Kidney (tissue), 14 donors: ENCODE data around the gene ZNF592. TPM values are rescaled to one million over a fixed set of nuclear protein-coding genes. Genes with fewer than 3 reads are reported as not detected.

Source experiments
- DNase-seq, 5 donors: peaks; one replicate each; pipeline ENCODE4 v3.0.0-alpha.2; 2013 to 2020
- FAIRE-seq: peaks from 2 replicates; lab custom pipeline; 2012; peaks lifted over from hg19 to GRCh38; lab: Jason Lieb, UNC
- H3K27ac ChIP-seq, 2 donors: one replicate each; pipeline ENCODE4 v1.7.0; 2013; ENCODE audit warnings: low read depth in 2 of 2, low read length in 2 of 2, inconsistent platforms in 1 of 2
- H3K27me3 ChIP-seq: one replicate; pipeline ENCODE4 v1.7.1; 2013; ENCODE audit warnings: low read length, inconsistent platforms; ENCODE audit not compliant: control insufficient read depth, insufficient read depth
- H3K36me3 ChIP-seq, 3 donors: one replicate each; pipeline versions ENCODE4 v1.7.0 to v1.7.1; 2013; ENCODE audit warnings: low read length in 3 of 3, control low read depth in 1 of 3, inconsistent platforms in 1 of 3; ENCODE audit not compliant: insufficient read depth in 3 of 3, control insufficient read depth in 2 of 3
- H3K4me1 ChIP-seq, 3 donors: one replicate each; pipeline versions ENCODE4 v1.7.0 to v1.7.1; 2013; ENCODE audit warnings: low read length in 3 of 3, inconsistent platforms in 1 of 3, low read depth in 1 of 3; ENCODE audit not compliant: control insufficient read depth in 2 of 3, insufficient read depth in 2 of 3
- H3K4me3 ChIP-seq, 3 donors: one replicate each; pipeline versions ENCODE4 v1.7.0 to v1.8.1; 2013; ENCODE audit warnings: low read length in 3 of 3, control low read depth in 1 of 3, inconsistent platforms in 1 of 3
- H3K9ac ChIP-seq, 3 donors: one replicate each; pipeline versions ENCODE4 v1.7.0 to v1.7.1; 2013; ENCODE audit warnings: low read length in 3 of 3, control low read depth in 1 of 3, inconsistent platforms in 1 of 3
- H3K9me3 ChIP-seq, 3 donors: one replicate each; pipeline versions ENCODE4 v1.7.0 to v1.7.1; 2013; ENCODE audit warnings: low read length in 3 of 3, control low read depth in 1 of 3, inconsistent platforms in 1 of 3; ENCODE audit not compliant: control insufficient read depth in 2 of 3, insufficient read depth in 1 of 3
- CTCF ChIP-seq: IDR thresholded peaks from 3 replicates; pipeline ENCODE4 v1.5.1; 2012; ENCODE audit warnings: mild to moderate bottlenecking, moderate library complexity, borderline replicate concordance; ENCODE audit not compliant: insufficient read depth; ENCODE audit errors: extremely low read depth
- intact Hi-C: fragments of 100-400 bp; cut with DNase I; formaldehyde crosslinking; loops from one replicate; pipeline ENCODE4 v1.11.1; 2022
- polyA plus RNA-seq: library from polyadenylated mRNA; stranded (reverse); fragments of 350-450 nt; fragmentation: Illumina TruSeq; extraction: RNeasy Lipid Tissue Mini Kit (QIAGEN cat#74804); gene quantifications from one replicate; pipeline ENCODE4 v1.2.3, GENCODE V29; 2014; ENCODE audit warnings: low read depth, low replicate concordance; ENCODE audit not compliant: insufficient read depth
- total RNA-seq: library from RNA; stranded (reverse); fragmentation: NEBNext Ultra II Directional; extraction: Animal tissue kit (Norgen Biotek cat#: 25700); gene quantifications from one replicate; pipeline ENCODE4 v1.2.1, GENCODE V29; 2021
- donor health status: control.
- donor health status: control.
- donor health status: control.
- donor health status: control.
- donor health status: control.
- donor health status: DM: yes; HTN: yes; CAD: no.
- donor health status: Normal renal cell carcinoma (clear cell type).

ZNF592 gene
- total and polyA plus RNA-seq, 2 donors from 2014 or later: 6.9 to 31.6 TPM

- peak in 4 of 5 donors; percentile 41 to 76 (median 63) for DNase-seq
- Histone ChIP-seq H3K4me1 (peaks cover 0 to 46% (median 40%) of the 10 kb centered on the region in 3 donors), H3K9ac (peak overlapping the region in 2 of 3 donors; percentile 70 to 77), H3K4me3 (peak overlapping the region in 2 of 3 donors; percentile 13 to 58), H3K9me3 (no peaks in the 10 kb centered on the region), H3K27me3 (no peaks in the 10 kb centered on the region), H3K27ac (peak overlapping the region; percentile 93 to 98), H3K36me3 (no peaks in the 10 kb centered on the region)
- no peak for FAIRE-seq
- intact Hi-C loops: no loop called here
- TF ChIP-seq CTCF: no peak
These were observed 69.2 kb downstream of the ZNF592 start for GRCh38 chr15:84817466-84818081.

DNA sequence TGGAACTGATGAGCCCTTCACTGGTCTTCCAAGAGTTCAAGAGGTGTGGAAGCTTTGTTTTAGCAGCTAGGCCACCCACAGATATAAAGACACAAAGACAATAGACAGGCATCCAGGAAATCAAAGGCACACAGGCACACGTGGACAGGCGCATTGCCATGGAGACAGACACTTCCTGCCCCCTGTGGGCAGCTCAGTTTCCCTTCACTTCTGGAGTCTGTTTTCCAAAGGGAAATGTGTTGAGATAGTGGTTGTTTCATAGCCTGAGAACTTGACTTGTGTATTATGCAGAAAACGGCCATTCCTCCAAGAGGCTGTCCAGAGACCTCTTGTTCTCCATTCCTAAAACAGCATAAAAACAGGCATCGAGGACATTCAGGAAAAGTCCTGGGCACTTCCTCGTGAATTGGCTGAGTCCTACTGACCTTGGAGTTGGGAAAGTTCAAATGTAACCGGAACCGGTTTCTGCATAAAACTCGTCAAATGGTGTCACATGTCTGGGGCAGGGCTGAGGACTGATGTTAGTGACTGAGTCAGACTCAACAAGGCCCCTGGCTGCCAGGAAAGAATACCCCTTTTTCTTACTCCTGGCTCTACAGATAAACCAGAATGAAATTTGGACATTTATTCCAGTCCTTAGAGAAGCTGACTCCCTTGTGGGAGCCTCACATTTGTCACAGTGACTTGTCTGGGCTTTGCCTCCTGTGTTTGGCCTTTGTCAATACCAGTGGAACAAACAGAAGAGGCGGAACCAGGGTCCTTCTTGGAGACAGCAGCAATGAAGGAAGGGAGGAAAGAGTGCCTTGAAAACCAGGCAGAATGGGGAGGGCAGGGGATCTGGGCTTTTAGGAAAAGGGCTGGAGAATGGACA is 70.1 kb downstream of the ZNF592 start:
- peak in 3 of 5 donors; percentile 61 to 73 (median 69) for DNase-seq
- intact Hi-C loops: no loop called here
- peak overlapping the region; percentile 93 to 98 for H3K27ac ChIP-seq
- H3K4me3 ChIP-seq: peak overlapping the region in 2 of 3 donors; percentile 33 to 58
- H3K9me3 ChIP-seq: no peaks in the 10 kb centered on the region
- H3K27me3 ChIP-seq: no peaks in the 10 kb centered on the region
- TF ChIP-seq CTCF: no peak
- FAIRE-seq: no peak
- no peaks in the 10 kb centered on the region for H3K36me3 ChIP-seq
- peak overlapping the region in 2 of 3 donors; percentile 70 to 77 for H3K9ac ChIP-seq
- H3K4me1 ChIP-seq: peaks cover 0 to 50% (median 44%) of the 10 kb centered on the region in 3 donors

DNA sequence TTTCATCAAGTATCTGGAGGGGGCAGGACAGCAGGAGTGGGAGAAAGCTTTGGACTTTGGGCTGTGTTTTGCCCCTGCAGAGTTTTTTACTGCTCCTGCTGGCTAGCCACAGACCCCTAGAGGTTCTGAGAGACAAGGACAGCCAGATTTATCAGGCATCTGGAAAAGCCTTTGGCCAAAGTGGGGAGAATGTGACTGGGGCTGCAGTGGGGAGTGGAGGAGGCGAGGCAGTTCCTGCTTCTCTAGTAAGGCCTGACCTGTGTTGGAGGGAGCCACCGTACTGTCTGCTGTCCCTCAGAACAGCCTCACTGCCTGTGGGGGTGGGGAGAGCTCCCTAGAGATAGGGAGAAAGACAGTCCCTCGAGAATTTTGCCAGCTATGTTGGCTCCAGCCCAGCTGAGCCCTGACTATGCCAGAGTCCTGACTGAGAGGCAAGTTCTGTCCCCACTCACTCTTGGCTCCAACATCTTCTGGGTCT is 70.9 kb downstream of the ZNF592 start:
- Histone ChIP-seq H3K4me3 (peak overlapping the region in 1 of 3 donors; percentile 58), H3K36me3 (no peaks in the 10 kb centered on the region), H3K4me1 (peaks cover 2 to 58% (median 47%) of the 10 kb centered on the region in 3 donors), H3K9me3 (no peaks in the 10 kb centered on the region), H3K9ac (peak overlapping the region in 1 of 3 donors; percentile 70), H3K27me3 (no peaks in the 10 kb centered on the region), H3K27ac (peak overlapping the region; percentile 93 to 98)
- FAIRE-seq: no peak
- intact Hi-C loops: no loop called here
- peak in 2 of 5 donors; percentile 30 to 51 for DNase-seq
- peak; percentile 2 for TF ChIP-seq CTCF
